Right lobe of liver (tissue), 6 donors: ENCODE results near the gene NPAS2. TPM values are rescaled to one million over a fixed set of nuclear protein-coding genes. Genes with fewer than 3 reads are reported as not detected.

Experiments
- ATAC-seq, 4 donors: fragments of 200-7000 bp; cut with Tn5 transposase; one replicate each; pipeline ENCODE4 v1.9.1; 2020; ENCODE audit warnings: mild to moderate bottlenecking in 4 of 4, moderate library complexity in 4 of 4
- DNase-seq, 3 donors: peaks; one replicate each; pipeline ENCODE4 v3.0.0-alpha.2; 2020
- H3K27ac ChIP-seq, 3 donors: fragments of 200-600 bp; one replicate each; pipeline ENCODE4 v1.8.0; 2022
- H3K27me3 ChIP-seq, 2 donors: fragments of 200-600 bp; one replicate each; pipeline ENCODE4 v1.8.0; 2022
- H3K36me3 ChIP-seq, 4 donors: fragments of 200-600 bp; sonication (generic) in 1 of 4; one replicate each; pipeline versions ENCODE4 v1.5.1 to v1.8.0; 2017 to 2022; ENCODE audit warnings: control low read depth in 1 of 4
- H3K4me1 ChIP-seq, 4 donors: fragments of 200-600 bp; sonication (generic) in 1 of 4; one replicate each; pipeline versions ENCODE4 v1.5.1 to v1.8.0; 2017 to 2022; ENCODE audit warnings: control low read depth in 1 of 4
- H3K4me3 ChIP-seq, 3 donors: fragments of 200-600 bp; one replicate each; pipeline ENCODE4 v1.8.0; 2022
- H3K9me3 ChIP-seq, 4 donors: fragments of 200-600 bp; sonication (generic) in 1 of 4; one replicate each; pipeline versions ENCODE4 v1.5.1 to v1.8.0; 2017 to 2022; ENCODE audit warnings: control low read depth in 1 of 4
- POLR2A ChIP-seq: fragments of 450-650 bp; IDR thresholded peaks from one replicate; pipeline ENCODE4 v1.6.1; 2017; ENCODE audit warnings: antibody characterized with exemption, mild to moderate bottlenecking
- WGBS: methylation state at CpG from one replicate; pipeline ENCODE4 v1.1.6; 2018; ENCODE audit warnings: low coverage, low lambda C conversion rate; ENCODE audit not compliant: insufficient coverage; ENCODE audit errors: missing lambda C conversion rate; 5-methylcytosine and 5-hydroxymethylcytosine counted together
- intact Hi-C, 2 donors: fragments of 100-400 bp; cut with DNase I; formaldehyde crosslinking; loops; one replicate each; pipeline versions ENCODE4 v1.11.2 to v1.14.1; 2022
- total RNA-seq, 6 experiments: library from RNA; depleted of rRNA in 2 of 6; stranded (reverse); fragments of >200 nt in 2 of 6; fragmentation: NEBNext Ultra II Directional in 3 of 6; extraction: Animal tissue kit (Norgen Biotek cat#: 25700) in 3 of 6; gene quantifications; one replicate each; pipeline versions ENCODE4 v1.1.0 to v1.2.4, GENCODE V29; 2016 to 2023
- TF ChIP-seq, protein P1 (sequence below), 4 donors: fragments of 200-600 bp in 3 of 4; fragments of 450-650 bp in 1 of 4; IDR thresholded peaks; one replicate each; pipeline versions ENCODE4 v1.5.1 to v1.8.0; 2016 to 2022; ENCODE audit warnings: antibody characterized with exemption in 4 of 4, mild to moderate bottlenecking in 2 of 4
- donor health status: DM: no; HTN: yes; CAD: no.
- donor health status: DM: no; HTN: no; CAD: no.
- donor health status: DM: no; HTN: no; CAD: no.
- donor health status: DM: no; HTN: yes; CAD: no.
- donor health status: DM: no; HTN: yes; CAD: no.

The NPAS2 gene
- total RNA-seq, 6 experiments from 2014 or later, result 8.8 to 33.3 (median 24.5) TPM

- WGBS, result 87% methylated on average over 3 of the region's 3 CpGs
- H3K27me3 ChIP-seq, result no peaks in the 10 kb centered on the region
- H3K4me1 ChIP-seq, result peaks cover 0 to 33% (median 4%) of the 10 kb centered on the region in 4 donors
- TF ChIP-seq, protein P1, sequence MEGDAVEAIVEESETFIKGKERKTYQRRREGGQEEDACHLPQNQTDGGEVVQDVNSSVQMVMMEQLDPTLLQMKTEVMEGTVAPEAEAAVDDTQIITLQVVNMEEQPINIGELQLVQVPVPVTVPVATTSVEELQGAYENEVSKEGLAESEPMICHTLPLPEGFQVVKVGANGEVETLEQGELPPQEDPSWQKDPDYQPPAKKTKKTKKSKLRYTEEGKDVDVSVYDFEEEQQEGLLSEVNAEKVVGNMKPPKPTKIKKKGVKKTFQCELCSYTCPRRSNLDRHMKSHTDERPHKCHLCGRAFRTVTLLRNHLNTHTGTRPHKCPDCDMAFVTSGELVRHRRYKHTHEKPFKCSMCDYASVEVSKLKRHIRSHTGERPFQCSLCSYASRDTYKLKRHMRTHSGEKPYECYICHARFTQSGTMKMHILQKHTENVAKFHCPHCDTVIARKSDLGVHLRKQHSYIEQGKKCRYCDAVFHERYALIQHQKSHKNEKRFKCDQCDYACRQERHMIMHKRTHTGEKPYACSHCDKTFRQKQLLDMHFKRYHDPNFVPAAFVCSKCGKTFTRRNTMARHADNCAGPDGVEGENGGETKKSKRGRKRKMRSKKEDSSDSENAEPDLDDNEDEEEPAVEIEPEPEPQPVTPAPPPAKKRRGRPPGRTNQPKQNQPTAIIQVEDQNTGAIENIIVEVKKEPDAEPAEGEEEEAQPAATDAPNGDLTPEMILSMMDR (IDR thresholded peaks at IDR 0.05), result no peak
- H3K9me3 ChIP-seq, result peaks cover 0 to 3% (median 0%) of the 10 kb centered on the region in 4 donors
- no peak overlapping the region for H3K27ac ChIP-seq
- no peak overlapping the region for H3K4me3 ChIP-seq
- DNase-seq (no peak), ATAC-seq (no peak)
- intact Hi-C loops, result no loop called here
- H3K36me3 ChIP-seq, result no peaks in the 10 kb centered on the region
Observed at GRCh38 chr2:100869120-100869519, 49.2 kb downstream of the NPAS2 start.

- peak; percentile 78 to 90 (median 88) for ATAC-seq
- WGBS, result 67% methylated on average over 5 of the region's 6 CpGs
Observed at GRCh38 chr2:100870652-100871531, 51.0 kb downstream of the NPAS2 start.

GRCh38 chr2:100875516-100876230, 55.7 kb downstream of the NPAS2 start:
- intact Hi-C loops, result no loop called here
- peak; percentile 65 to 81 (median 80) for ATAC-seq
- DNase-seq, result peak; percentile 53 to 80 (median 74)
- Histone ChIP-seq H3K9me3 (no peaks in the 10 kb centered on the region), H3K27ac (peak overlapping the region; percentile 6 to 87 (median 35)), H3K4me1 (peaks cover 0 to 45% (median 13%) of the 10 kb centered on the region in 4 donors), H3K4me3 (no peak overlapping the region), H3K27me3 (no peaks in the 10 kb centered on the region), H3K36me3 (no peaks in the 10 kb centered on the region)
- 26% methylated on average over 13 of the region's 20 CpGs for WGBS
- no peak for TF ChIP-seq POLR2A

More at GRCh38 chr2:100870652-100871531, 51.0 kb downstream of the NPAS2 start:
- Histone ChIP-seq H3K4me1 (peaks cover 0 to 37% (median 5%) of the 10 kb centered on the region in 4 donors), H3K36me3 (no peaks in the 10 kb centered on the region), H3K27me3 (no peaks in the 10 kb centered on the region), H3K9me3 (peaks cover 0 to 3% (median 0%) of the 10 kb centered on the region in 4 donors), H3K4me3 (no peak overlapping the region), H3K27ac (peak overlapping the region in 1 of 3 donors; percentile 50)
- DNase-seq, result peak; percentile 45 to 75 (median 71)
- TF ChIP-seq POLR2A, result no peak
- TF ChIP-seq, protein P1 (IDR thresholded peaks at IDR 0.05), result peak in 1 of 4 donors; percentile 19
- intact Hi-C loops, result no loop called here

DNA sequence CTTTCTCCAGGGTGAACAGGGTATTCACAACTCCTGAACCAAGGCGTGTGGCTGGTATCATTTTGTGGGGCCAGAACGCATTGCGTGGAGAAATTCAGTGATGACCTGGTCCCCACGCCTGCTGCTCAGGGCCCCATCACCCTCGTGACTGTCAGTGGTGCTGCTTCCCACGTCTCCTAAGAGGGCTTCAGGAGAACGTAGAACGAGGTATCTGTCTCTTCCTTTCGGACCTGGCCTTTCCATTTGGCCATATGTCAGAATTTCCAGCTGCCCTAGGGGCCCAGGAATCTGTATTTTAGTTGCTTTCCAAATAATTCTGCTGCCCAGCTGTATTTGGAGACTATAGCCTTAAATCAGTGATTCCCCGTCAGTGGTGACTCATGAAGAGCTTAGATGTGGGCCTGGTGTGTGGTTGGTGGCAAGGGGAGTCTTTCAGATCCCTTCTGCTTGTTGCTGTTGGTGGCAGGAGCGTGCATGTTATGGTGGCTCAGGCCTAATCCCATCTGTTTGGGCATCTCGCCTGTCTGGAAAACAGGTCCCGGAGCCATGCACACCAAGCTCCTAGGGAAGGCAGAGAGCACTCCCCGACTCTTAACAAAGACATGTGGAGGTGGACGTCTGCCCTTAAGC, 56.4 kb downstream of the NPAS2 start:
- Histone ChIP-seq H3K27ac (peak overlapping the region; percentile 6 to 87 (median 35)), H3K4me3 (no peak overlapping the region), H3K36me3 (no peaks in the 10 kb centered on the region), H3K27me3 (no peaks in the 10 kb centered on the region), H3K9me3 (no peaks in the 10 kb centered on the region), H3K4me1 (peaks cover 0 to 38% (median 11%) of the 10 kb centered on the region in 4 donors)
- ATAC-seq (no peak), DNase-seq (no peak)
- intact Hi-C loops, result no loop called here
- 89% methylated on average over 7 of the region's 15 CpGs for WGBS
- TF ChIP-seq, protein P1 (IDR thresholded peaks at IDR 0.05), result no peak
- TF ChIP-seq POLR2A, result no peak
